ENCODE results near the gene VTI1A. TPM values are rescaled to one million over a fixed set of nuclear protein-coding genes. Genes with fewer than 3 reads are reported as not detected.
A peak's percentile ranks its signal among the peaks of the same experiment; 100 is the strongest.

The VTI1A gene
- total RNA-seq, 1 donor from 2014 or later: 33.3 TPM

DNA sequence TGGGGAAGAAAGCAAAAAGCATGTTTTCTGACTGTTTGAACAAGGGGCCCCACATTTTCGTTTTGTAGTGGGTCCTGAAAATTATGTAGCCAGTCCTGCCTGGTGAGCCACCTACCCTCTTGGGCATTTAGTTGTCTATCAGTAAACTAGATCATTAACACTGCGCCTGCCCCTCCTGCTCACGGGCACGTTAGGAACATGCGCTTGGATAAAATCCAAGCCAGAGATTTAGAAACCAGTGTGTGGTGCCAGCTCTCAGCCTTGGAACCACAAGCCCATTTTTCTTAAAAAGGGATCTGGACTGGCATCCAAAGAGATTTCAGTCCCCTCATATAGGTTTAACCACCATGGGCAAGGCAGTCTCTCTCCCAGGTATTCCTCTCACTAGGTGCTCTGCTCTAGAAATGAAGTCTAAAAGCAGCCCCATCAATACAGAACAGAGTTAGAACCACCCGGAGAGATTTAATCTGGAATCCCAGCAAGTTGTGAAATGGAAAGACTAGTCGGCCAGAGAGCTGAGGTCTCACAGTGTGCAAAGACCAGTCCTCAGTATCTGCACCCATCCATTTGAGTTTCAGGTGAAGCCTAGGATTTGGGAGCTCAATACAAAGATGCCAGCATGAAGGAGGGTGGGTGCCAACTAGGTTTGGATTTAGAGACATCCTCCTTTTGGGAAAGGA lies 379.1 kb downstream of the VTI1A start:
- H3K27me3 ChIP-seq (ENCODE audit: insufficient read depth, low read length): no peaks in the 10 kb centered on the region
- H3K27me3 Mint-ChIP-seq (ENCODE audit: low read depth, unreplicated experiment): peaks cover 2% of the 10 kb centered on the region
- no peak overlapping the region for H3K27ac Mint-ChIP-seq (ENCODE audit: unreplicated experiment)
- H3K9ac ChIP-seq (ENCODE audit: low read length): no peak overlapping the region
- H3K9me3 Mint-ChIP-seq (ENCODE audit: unreplicated experiment): no peaks in the 10 kb centered on the region
- TF ChIP-seq, protein P1, sequence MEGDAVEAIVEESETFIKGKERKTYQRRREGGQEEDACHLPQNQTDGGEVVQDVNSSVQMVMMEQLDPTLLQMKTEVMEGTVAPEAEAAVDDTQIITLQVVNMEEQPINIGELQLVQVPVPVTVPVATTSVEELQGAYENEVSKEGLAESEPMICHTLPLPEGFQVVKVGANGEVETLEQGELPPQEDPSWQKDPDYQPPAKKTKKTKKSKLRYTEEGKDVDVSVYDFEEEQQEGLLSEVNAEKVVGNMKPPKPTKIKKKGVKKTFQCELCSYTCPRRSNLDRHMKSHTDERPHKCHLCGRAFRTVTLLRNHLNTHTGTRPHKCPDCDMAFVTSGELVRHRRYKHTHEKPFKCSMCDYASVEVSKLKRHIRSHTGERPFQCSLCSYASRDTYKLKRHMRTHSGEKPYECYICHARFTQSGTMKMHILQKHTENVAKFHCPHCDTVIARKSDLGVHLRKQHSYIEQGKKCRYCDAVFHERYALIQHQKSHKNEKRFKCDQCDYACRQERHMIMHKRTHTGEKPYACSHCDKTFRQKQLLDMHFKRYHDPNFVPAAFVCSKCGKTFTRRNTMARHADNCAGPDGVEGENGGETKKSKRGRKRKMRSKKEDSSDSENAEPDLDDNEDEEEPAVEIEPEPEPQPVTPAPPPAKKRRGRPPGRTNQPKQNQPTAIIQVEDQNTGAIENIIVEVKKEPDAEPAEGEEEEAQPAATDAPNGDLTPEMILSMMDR (IDR thresholded peaks at IDR 0.05; ENCODE audit: insufficient read depth, low read depth, low read length): no peak
- TF ChIP-seq EZH2 (IDR thresholded peaks at IDR 0.05; ENCODE audit: insufficient read depth, low read length): no peak
- no peaks in the 10 kb centered on the region for H4K20me1 ChIP-seq (ENCODE audit: insufficient read depth, low read length)
- H3K79me2 ChIP-seq (ENCODE audit: insufficient read depth, low read length): no peaks in the 10 kb centered on the region
- no peak overlapping the region for H3K4me3 Mint-ChIP-seq (ENCODE audit: unreplicated experiment)
- no peaks in the 10 kb centered on the region for H3K9me3 ChIP-seq (ENCODE audit: insufficient read depth, low read depth, low read length)
- H2AFZ ChIP-seq (ENCODE audit: low read depth, low read length): no peak overlapping the region
- H3K4me1 ChIP-seq (ENCODE audit: insufficient read depth, low read length): no peaks in the 10 kb centered on the region
- H3K4me2 ChIP-seq (ENCODE audit: low read length): no peak overlapping the region
- peaks cover 5% of the 10 kb centered on the region for H3K4me1 Mint-ChIP-seq (ENCODE audit: low read depth, unreplicated experiment)
- FAIRE-seq: no peak
- no peak overlapping the region for H3K27ac ChIP-seq (ENCODE audit: low read depth, low read length)
- no peak overlapping the region for H3K4me3 ChIP-seq (ENCODE audit: insufficient read depth, low read depth, low read length)
- H3K36me3 Mint-ChIP-seq (ENCODE audit: low read depth, unreplicated experiment): no peaks in the 10 kb centered on the region
- DNase-seq (ENCODE audit: low read depth): no peak
- no peaks in the 10 kb centered on the region for H3K36me3 ChIP-seq (ENCODE audit: insufficient read depth, low read length)

- Mint-ChIP-seq H3K9me3 (ENCODE audit: unreplicated experiment) (no peaks in the 10 kb centered on the region), H3K36me3 (ENCODE audit: low read depth, unreplicated experiment) (no peaks in the 10 kb centered on the region), H3K27me3 (ENCODE audit: low read depth, unreplicated experiment) (peaks cover 2% of the 10 kb centered on the region), H3K4me1 (ENCODE audit: low read depth, unreplicated experiment) (peaks cover 3% of the 10 kb centered on the region), H3K4me3 (ENCODE audit: unreplicated experiment) (no peak overlapping the region), H3K27ac (ENCODE audit: unreplicated experiment) (no peak overlapping the region)
- H3K27ac ChIP-seq (ENCODE audit: low read depth, low read length): no peak overlapping the region
- no peak for FAIRE-seq
- H4K20me1 ChIP-seq (ENCODE audit: insufficient read depth, low read length): no peaks in the 10 kb centered on the region
- no peak for TF ChIP-seq EZH2 (IDR thresholded peaks at IDR 0.05; ENCODE audit: insufficient read depth, low read length)
- TF ChIP-seq, protein P1 (IDR thresholded peaks at IDR 0.05; ENCODE audit: insufficient read depth, low read depth, low read length): no peak
- H3K9me3 ChIP-seq (ENCODE audit: insufficient read depth, low read depth, low read length): no peaks in the 10 kb centered on the region
- H3K4me3 ChIP-seq (ENCODE audit: insufficient read depth, low read depth, low read length): no peak overlapping the region
- no peak overlapping the region for H3K4me2 ChIP-seq (ENCODE audit: low read length)
- no peaks in the 10 kb centered on the region for H3K4me1 ChIP-seq (ENCODE audit: insufficient read depth, low read length)
- no peaks in the 10 kb centered on the region for H3K36me3 ChIP-seq (ENCODE audit: insufficient read depth, low read length)
- H3K79me2 ChIP-seq (ENCODE audit: insufficient read depth, low read length): no peaks in the 10 kb centered on the region
- no peak overlapping the region for H3K9ac ChIP-seq (ENCODE audit: low read length)
- no peak overlapping the region for H2AFZ ChIP-seq (ENCODE audit: low read depth, low read length)
- DNase-seq (ENCODE audit: low read depth): no peak
- H3K27me3 ChIP-seq (ENCODE audit: insufficient read depth, low read length): no peaks in the 10 kb centered on the region
These were observed 380.1 kb downstream of the VTI1A start for GRCh38 chr10:112827086-112827485.

GRCh38 chr10:112827951-112828350 lies 380.9 kb downstream of the VTI1A start:
- H3K79me2 ChIP-seq (ENCODE audit: insufficient read depth, low read length): no peaks in the 10 kb centered on the region
- H3K4me1 Mint-ChIP-seq (ENCODE audit: low read depth, unreplicated experiment): peaks cover 11% of the 10 kb centered on the region
- TF ChIP-seq, protein P1 (IDR thresholded peaks at IDR 0.05; ENCODE audit: insufficient read depth, low read depth, low read length): no peak
- no peak for TF ChIP-seq EZH2 (IDR thresholded peaks at IDR 0.05; ENCODE audit: insufficient read depth, low read length)
- peaks cover 2% of the 10 kb centered on the region for H3K36me3 Mint-ChIP-seq (ENCODE audit: low read depth, unreplicated experiment)
- no peak overlapping the region for H3K4me3 Mint-ChIP-seq (ENCODE audit: unreplicated experiment)
- H3K27me3 Mint-ChIP-seq (ENCODE audit: low read depth, unreplicated experiment): peaks cover 2% of the 10 kb centered on the region
- H3K36me3 ChIP-seq (ENCODE audit: insufficient read depth, low read length): no peaks in the 10 kb centered on the region
- H3K9ac ChIP-seq (ENCODE audit: low read length): no peak overlapping the region
- H2AFZ ChIP-seq (ENCODE audit: low read depth, low read length): no peak overlapping the region
- H3K4me1 ChIP-seq (ENCODE audit: insufficient read depth, low read length): peaks cover 2% of the 10 kb centered on the region
- H3K9me3 ChIP-seq (ENCODE audit: insufficient read depth, low read depth, low read length): no peaks in the 10 kb centered on the region
- no peaks in the 10 kb centered on the region for H4K20me1 ChIP-seq (ENCODE audit: insufficient read depth, low read length)
- no peaks in the 10 kb centered on the region for H3K9me3 Mint-ChIP-seq (ENCODE audit: unreplicated experiment)
- H3K4me2 ChIP-seq (ENCODE audit: low read length): no peak overlapping the region
- H3K27ac ChIP-seq (ENCODE audit: low read depth, low read length): no peak overlapping the region
- no peak for FAIRE-seq
- H3K4me3 ChIP-seq (ENCODE audit: insufficient read depth, low read depth, low read length): no peak overlapping the region
- peak overlapping the region; percentile 12 for H3K27ac Mint-ChIP-seq (ENCODE audit: unreplicated experiment)
- H3K27me3 ChIP-seq (ENCODE audit: insufficient read depth, low read length): no peaks in the 10 kb centered on the region
- no peak for DNase-seq (ENCODE audit: low read depth)

Measured in astrocyte (in vitro differentiated cells and primary cell).